Neural progenitor cell (in vitro differentiated cells): ENCODE measurements around the gene AUNIP.

Experiments used
- EZH2 ChIP-seq: fragments of 200-600 bp; sonication (generic); IDR thresholded peaks from 2 replicates; pipeline ENCODE4 v1.6.1; 2017; ENCODE audit warnings: antibody characterized with exemption, mild to moderate bottlenecking, moderate library complexity
- EZH2phosphoT487 ChIP-seq: fragments of 200-600 bp; sonication (generic); IDR thresholded peaks from 2 replicates; pipeline ENCODE4 v1.6.1; 2017; ENCODE audit warnings: antibody characterized with exemption
- TF ChIP-seq, protein P1 (sequence below): fragments of 200-600 bp; sonication (generic); IDR thresholded peaks from 2 replicates; pipeline ENCODE4 v1.5.1; 2017; ENCODE audit warnings: antibody characterized with exemption, mild to moderate bottlenecking

DNA sequence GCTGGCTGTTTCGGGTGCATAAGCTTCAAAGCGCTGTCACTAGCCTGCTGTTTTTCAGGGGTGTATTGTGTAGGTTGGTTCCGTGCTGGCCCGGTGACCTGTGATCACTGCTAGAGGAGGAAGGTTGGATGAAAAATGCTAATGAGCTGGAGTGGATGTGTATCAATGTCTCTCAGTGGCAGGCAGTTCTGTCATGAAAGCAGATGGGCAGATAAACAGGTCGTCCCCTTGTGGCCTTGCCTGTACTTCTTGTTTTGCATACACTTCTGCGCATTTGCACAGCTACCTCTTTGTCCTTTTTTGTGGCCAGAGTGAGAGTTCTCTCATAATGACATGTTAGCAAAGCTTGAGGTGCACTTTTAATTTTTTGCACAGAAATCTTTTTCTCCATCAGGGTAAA is 56.3 kb downstream of the AUNIP start:
- TF ChIP-seq EZH2phosphoT487 (no peak), EZH2 (no peak)
- TF ChIP-seq, protein P1, sequence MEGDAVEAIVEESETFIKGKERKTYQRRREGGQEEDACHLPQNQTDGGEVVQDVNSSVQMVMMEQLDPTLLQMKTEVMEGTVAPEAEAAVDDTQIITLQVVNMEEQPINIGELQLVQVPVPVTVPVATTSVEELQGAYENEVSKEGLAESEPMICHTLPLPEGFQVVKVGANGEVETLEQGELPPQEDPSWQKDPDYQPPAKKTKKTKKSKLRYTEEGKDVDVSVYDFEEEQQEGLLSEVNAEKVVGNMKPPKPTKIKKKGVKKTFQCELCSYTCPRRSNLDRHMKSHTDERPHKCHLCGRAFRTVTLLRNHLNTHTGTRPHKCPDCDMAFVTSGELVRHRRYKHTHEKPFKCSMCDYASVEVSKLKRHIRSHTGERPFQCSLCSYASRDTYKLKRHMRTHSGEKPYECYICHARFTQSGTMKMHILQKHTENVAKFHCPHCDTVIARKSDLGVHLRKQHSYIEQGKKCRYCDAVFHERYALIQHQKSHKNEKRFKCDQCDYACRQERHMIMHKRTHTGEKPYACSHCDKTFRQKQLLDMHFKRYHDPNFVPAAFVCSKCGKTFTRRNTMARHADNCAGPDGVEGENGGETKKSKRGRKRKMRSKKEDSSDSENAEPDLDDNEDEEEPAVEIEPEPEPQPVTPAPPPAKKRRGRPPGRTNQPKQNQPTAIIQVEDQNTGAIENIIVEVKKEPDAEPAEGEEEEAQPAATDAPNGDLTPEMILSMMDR: no peak
